Heart left ventricle (tissue), 13 donors: Measurements from ENCODE around the gene KLHL35.

Experiments used
- POLR2A ChIP-seq, 2 donors: fragments of 450-650 bp; IDR thresholded peaks; one replicate each; pipeline ENCODE4 v1.6.1; 2017; ENCODE audit warnings: antibody characterized with exemption in 2 of 2, mild to moderate bottlenecking in 2 of 2, moderate library complexity in 2 of 2
- TF ChIP-seq, protein P1 (sequence below), 12 donors: fragments of 200-600 bp; sonication (generic) in 4 of 12; IDR thresholded peaks; one replicate each; pipeline versions ENCODE4 v1.5.0 to v1.8.0; 2018 to 2022; ENCODE audit warnings: antibody characterized with exemption in 12 of 12, mild to moderate bottlenecking in 5 of 12
- donor health status: ischemic (EF 13 %, LVEDD 7.1; RV severe dilation, severe dysfunction).
- donor health status: DM: no; HTN: yes; CAD: no.
- donor health status: DM: no; HTN: no; CAD: no.
- donor health status: ischemic (EF 25% LVEDD 6.9; RV normal size, moderate dysfunction).
- donor health status: ischemic (EF 25% LVEDD 5.7; RV mildly dilated, moderate dysfunction).
- donor health status: ischemic (EF 35%, LVEDD 5.7; RV mildly dilated, moderate dysfunction).
- donor health status: nonischemic (EF 11% LVEDD 7.7; RV severe dilation, severe dysfunction).
- donor health status: DM: yes; HTN: yes; CAD: no.
- donor health status: PGD.
- donor health status: ischemic (EF 29% LVEDD 5.4; RV normal size, mild dysfunction).
- donor health status: nonischemic (EF 23%, LVEDD 6.1; RV moderate dilation, normal function).

DNA sequence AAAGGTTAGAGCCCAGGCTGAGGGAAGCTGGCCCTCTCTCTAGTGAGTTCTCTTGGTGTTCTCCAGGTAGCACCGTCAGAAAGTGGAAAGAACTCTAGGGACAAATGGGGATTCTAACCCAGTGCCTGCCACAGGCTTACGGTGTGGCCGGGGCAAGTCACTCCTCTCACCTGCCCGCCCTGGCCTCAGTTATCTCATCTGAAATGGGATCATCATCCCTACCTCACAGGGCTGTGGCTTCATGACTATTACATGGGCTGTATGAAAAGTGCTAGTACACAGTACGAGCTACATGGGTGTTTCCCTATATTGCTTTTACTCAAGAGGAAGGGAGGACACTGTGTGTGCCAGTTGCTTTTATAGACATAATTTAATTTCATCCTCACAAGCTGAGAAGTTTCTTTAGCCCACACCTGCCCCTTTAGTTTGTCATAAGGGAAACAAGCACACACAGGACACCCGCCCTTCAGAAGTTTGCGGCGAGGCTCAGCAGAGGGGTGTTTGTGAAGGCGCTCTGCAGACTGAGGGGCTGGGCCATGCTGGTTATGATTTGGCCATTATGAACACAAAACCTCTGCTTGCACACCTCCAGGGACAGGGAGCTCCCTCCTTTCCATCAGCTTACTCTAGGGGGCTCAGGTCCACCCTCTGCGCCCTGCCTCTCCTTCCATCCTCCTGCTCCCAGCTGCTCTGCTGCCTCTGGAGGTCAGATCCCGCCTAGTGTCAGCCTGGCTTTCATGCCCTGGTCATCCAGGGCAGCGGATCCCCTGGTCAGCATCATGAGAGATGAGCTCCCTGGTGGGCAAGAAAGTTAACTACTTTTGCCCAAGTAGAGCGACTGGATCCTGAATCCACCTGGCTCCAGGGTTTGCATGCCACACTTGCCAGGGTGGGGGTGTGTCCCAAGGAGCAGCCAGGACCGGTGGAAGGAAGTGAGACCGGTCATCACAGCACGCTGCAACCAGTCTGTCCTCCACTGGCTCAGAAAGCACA, 1.2 kb downstream of the KLHL35 start:
- TF ChIP-seq, protein P1, sequence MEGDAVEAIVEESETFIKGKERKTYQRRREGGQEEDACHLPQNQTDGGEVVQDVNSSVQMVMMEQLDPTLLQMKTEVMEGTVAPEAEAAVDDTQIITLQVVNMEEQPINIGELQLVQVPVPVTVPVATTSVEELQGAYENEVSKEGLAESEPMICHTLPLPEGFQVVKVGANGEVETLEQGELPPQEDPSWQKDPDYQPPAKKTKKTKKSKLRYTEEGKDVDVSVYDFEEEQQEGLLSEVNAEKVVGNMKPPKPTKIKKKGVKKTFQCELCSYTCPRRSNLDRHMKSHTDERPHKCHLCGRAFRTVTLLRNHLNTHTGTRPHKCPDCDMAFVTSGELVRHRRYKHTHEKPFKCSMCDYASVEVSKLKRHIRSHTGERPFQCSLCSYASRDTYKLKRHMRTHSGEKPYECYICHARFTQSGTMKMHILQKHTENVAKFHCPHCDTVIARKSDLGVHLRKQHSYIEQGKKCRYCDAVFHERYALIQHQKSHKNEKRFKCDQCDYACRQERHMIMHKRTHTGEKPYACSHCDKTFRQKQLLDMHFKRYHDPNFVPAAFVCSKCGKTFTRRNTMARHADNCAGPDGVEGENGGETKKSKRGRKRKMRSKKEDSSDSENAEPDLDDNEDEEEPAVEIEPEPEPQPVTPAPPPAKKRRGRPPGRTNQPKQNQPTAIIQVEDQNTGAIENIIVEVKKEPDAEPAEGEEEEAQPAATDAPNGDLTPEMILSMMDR (IDR thresholded peaks at IDR 0.05) = no peak
- no peak for TF ChIP-seq POLR2A (IDR thresholded peaks at IDR 0.05)
